ENCODE data around the gene ARNT2. TPM values are rescaled to one million over a fixed set of nuclear protein-coding genes. Genes with fewer than 3 reads are reported as not detected.

ARNT2 gene
- polyA plus RNA-seq, 3 donors: 0.52 to 1.9 (median 1.5) TPM

- WGBS, 3 donors: 77 to 95% (median 83%) methylated on average over 3 of the region's 3 CpGs
- H3K27ac ChIP-seq (ENCODE audit: low read depth, low read length): no peak overlapping the region
Observed at GRCh38 chr15:80478075-80478474, 73.9 kb downstream of the ARNT2 start.

- 87 to 100% (median 92%) methylated on average over 1 of the region's 1 CpG for WGBS, 3 donors
- H3K27ac ChIP-seq (ENCODE audit: low read depth, low read length): no peak overlapping the region
Observed at GRCh38 chr15:80479191-80479590, 75.0 kb downstream of the ARNT2 start.

- H3K27ac ChIP-seq (ENCODE audit: low read depth, low read length): no peak overlapping the region
- 54 to 87% (median 66%) methylated on average over 6 of the region's 6 CpGs for WGBS, 3 donors
Observed at GRCh38 chr15:80480171-80480811, 76.1 kb downstream of the ARNT2 start.

GRCh38 chr15:80480909-80481308, 76.7 kb downstream of the ARNT2 start:
- no peak overlapping the region for H3K27ac ChIP-seq (ENCODE audit: low read depth, low read length)
- WGBS, 3 donors: 35 to 62% (median 41%) methylated on average over 4 of the region's 4 CpGs

GRCh38 chr15:80482696-80483095, 78.5 kb downstream of the ARNT2 start:
- WGBS, 3 donors: 75 to 93% (median 87%) methylated on average over 1 of the region's 1 CpG
- no peak overlapping the region for H3K27ac ChIP-seq (ENCODE audit: low read depth, low read length)

- no peak overlapping the region for H3K27ac ChIP-seq (ENCODE audit: low read depth, low read length)
Observed at GRCh38 chr15:80483725-80484161, 79.6 kb downstream of the ARNT2 start.

GRCh38 chr15:80484333-80484864, 80.2 kb downstream of the ARNT2 start:
- no peak overlapping the region for H3K27ac ChIP-seq (ENCODE audit: low read depth, low read length)
- WGBS, 3 donors: 49 to 77% (median 68%) methylated on average over 7 of the region's 7 CpGs

More at GRCh38 chr15:80483725-80484161, 79.6 kb downstream of the ARNT2 start:
- WGBS, 3 donors: 83 to 86% (median 84%) methylated on average over 2 of the region's 2 CpGs

GRCh38 chr15:80485370-80486164, 81.4 kb downstream of the ARNT2 start:
- WGBS, 3 donors: 82 to 90% (median 88%) methylated on average over 5 of the region's 5 CpGs
- H3K27ac ChIP-seq (ENCODE audit: low read depth, low read length): no peak overlapping the region

- no peak overlapping the region for H3K27ac ChIP-seq (ENCODE audit: low read depth, low read length)
- WGBS, 3 donors: 88 to 93% (median 92%) methylated on average over 4 of the region's 4 CpGs
Observed at GRCh38 chr15:80487839-80488390, 83.7 kb downstream of the ARNT2 start.

- no peak overlapping the region for H3K27ac ChIP-seq (ENCODE audit: low read depth, low read length)
- WGBS, 3 donors: 29 to 61% (median 33%) methylated on average over 7 of the region's 7 CpGs
Observed at GRCh38 chr15:80489030-80489594, 84.9 kb downstream of the ARNT2 start.

GRCh38 chr15:80490431-80490990, 86.3 kb downstream of the ARNT2 start:
- WGBS, 3 donors: 95 to 97% (median 95%) methylated on average over 9 of the region's 9 CpGs
- H3K27ac ChIP-seq (ENCODE audit: low read depth, low read length): no peak overlapping the region

- H3K27ac ChIP-seq (ENCODE audit: low read depth, low read length): no peak overlapping the region
- WGBS, 3 donors: 80 to 85% (median 83%) methylated on average over 7 of the region's 7 CpGs
Observed at GRCh38 chr15:80491163-80491847, 87.1 kb downstream of the ARNT2 start.

GRCh38 chr15:80492409-80492808, 88.2 kb downstream of the ARNT2 start:
- WGBS, 3 donors: 73 to 88% (median 75%) methylated on average over 2 of the region's 2 CpGs
- no peak overlapping the region for H3K27ac ChIP-seq (ENCODE audit: low read depth, low read length)

- WGBS, 3 donors: 78 to 92% (median 83%) methylated on average over 3 of the region's 3 CpGs
- H3K27ac ChIP-seq (ENCODE audit: low read depth, low read length): no peak overlapping the region
Observed at GRCh38 chr15:80492874-80493273, 88.7 kb downstream of the ARNT2 start.

- WGBS, 3 donors: 74 to 89% (median 85%) methylated on average over 5 of the region's 5 CpGs
- H3K27ac ChIP-seq (ENCODE audit: low read depth, low read length): no peak overlapping the region
Observed at GRCh38 chr15:80494351-80494751, 90.2 kb downstream of the ARNT2 start.

- H3K27ac ChIP-seq (ENCODE audit: low read depth, low read length): no peak overlapping the region
- 86 to 97% (median 96%) methylated on average over 3 of the region's 3 CpGs for WGBS, 3 donors
Observed at GRCh38 chr15:80494756-80495155, 90.6 kb downstream of the ARNT2 start.

GRCh38 chr15:80495401-80495942, 91.3 kb downstream of the ARNT2 start:
- WGBS, 3 donors: 86 to 88% (median 87%) methylated on average over 2 of the region's 2 CpGs
- no peak overlapping the region for H3K27ac ChIP-seq (ENCODE audit: low read depth, low read length)

GRCh38 chr15:80496096-80496495, 91.9 kb downstream of the ARNT2 start:
- WGBS, 3 donors: 88 to 93% (median 91%) methylated on average over 2 of the region's 2 CpGs
- H3K27ac ChIP-seq (ENCODE audit: low read depth, low read length): no peak overlapping the region

All from adipose tissue (tissue), 3 donors.